GM12878 (cell line): ENCODE data around the gene KRT14. TPM values are rescaled to one million over a fixed set of nuclear protein-coding genes. Genes with fewer than 3 reads are reported as not detected.

Experiments used
- ATAC-seq: fragments of 200-7000 bp; cut with Tn5 transposase; 3 replicates; pipeline ENCODE4 v1.9.1; 2020; ENCODE audit warnings: mild to moderate bottlenecking, moderate library complexity
- BruUV-seq: library from RNA; stranded (reverse); fragments of 400-500 nt; replicated peaks from 2 replicates; lab custom pipeline; 2021; lab: Mats Ljungman, UMichigan
- CTCF ChIA-PET: fragments of 300-600 bp; sonication (Branson Sonifier 250); formaldehyde crosslinking; extraction: SDS; loops from one replicate; lab custom pipeline; 2021; ENCODE audit warnings: inconsistent platforms; lab: Yijun Ruan, JAX
- POLR2A ChIA-PET: fragments of 350-600 bp; formaldehyde crosslinking; extraction: SDS; loops from one replicate; lab custom pipeline; 2021; ENCODE audit warnings: inconsistent platforms; lab: Charles Lee
- RAD21 ChIA-PET: fragments of 300-600 bp; sonication (Branson Sonifier 250); formaldehyde crosslinking; loops from one replicate; lab custom pipeline; 2023; ENCODE audit warnings: antibody characterized with exemption; ENCODE audit not compliant: unreplicated experiment; lab: Charles Lee
- SMC1A ChIA-PET: fragments of 300-600 bp; sonication (Branson Sonifier 250); formaldehyde crosslinking; loops from one replicate; lab custom pipeline; 2023; ENCODE audit not compliant: unreplicated experiment, uncharacterized antibody; lab: Charles Lee
- DNase-seq: peaks from one replicate; pipeline ENCODE4 v3.0.0-alpha.2; 2011; ENCODE audit warnings: low read depth, low spot score
- FAIRE-seq: peaks from 3 replicates; lab custom pipeline; 2011; peaks lifted over from hg19 to GRCh38; lab: Jason Lieb, UNC
- H2AFZ ChIP-seq: 2 replicates; pipeline ENCODE4 v1.6.0; 2011; ENCODE audit warnings: low read depth, low read length, control low read depth; ENCODE audit not compliant: control insufficient read depth
- H3K27ac ChIP-seq: 2 replicates; pipeline ENCODE4 v1.5.1; 2011; ENCODE audit warnings: control low read depth; ENCODE audit not compliant: control insufficient read depth, insufficient read depth
- H3K27me3 ChIP-seq, 2 experiments: replicated peaks in 1 of 2; 2 replicates each; pipeline versions ENCODE4 v1.6.0 to v1.6.1; 2011; ENCODE audit warnings: low read length in 1 of 2; ENCODE audit not compliant: control insufficient read depth in 2 of 2, insufficient read depth in 2 of 2
- H3K36me3 ChIP-seq, 2 experiments: 2 replicates each; pipeline ENCODE4 v1.5.1; 2011; ENCODE audit warnings: low read length in 1 of 2; ENCODE audit not compliant: control insufficient read depth in 2 of 2, insufficient read depth in 2 of 2
- H3K4me1 ChIP-seq: 2 replicates; pipeline ENCODE4 v1.6.1; 2011; ENCODE audit warnings: mild to moderate bottlenecking, low read length, moderate library complexity, mixed read lengths; ENCODE audit not compliant: control insufficient read depth, insufficient read depth
- H3K4me2 ChIP-seq: 2 replicates; pipeline ENCODE4 v1.6.0; 2011; ENCODE audit warnings: control low read depth; ENCODE audit not compliant: control insufficient read depth, insufficient read depth
- H3K4me3 ChIP-seq: fragments of 200-600 bp; sonication (generic); 2 replicates; pipeline ENCODE4 v1.5.1; 2016
- H3K79me2 ChIP-seq: 2 replicates; pipeline ENCODE4 v1.6.0; 2011; ENCODE audit warnings: low read length; ENCODE audit not compliant: control insufficient read depth, insufficient read depth
- H3K9ac ChIP-seq: 2 replicates; pipeline ENCODE4 v1.8.0; 2011; ENCODE audit warnings: low read length, control low read depth, mixed read lengths; ENCODE audit not compliant: control insufficient read depth, insufficient read depth
- H3K9me3 ChIP-seq: replicated peaks from 3 replicates; pipeline ENCODE4 v1.5.1; 2011; ENCODE audit warnings: mild to moderate bottlenecking, low read length; ENCODE audit not compliant: control insufficient read depth, insufficient read depth
- H4K20me1 ChIP-seq: 2 replicates; pipeline ENCODE4 v1.6.0; 2011; ENCODE audit not compliant: control insufficient read depth, insufficient read depth
- CUX1 ChIP-seq: IDR thresholded peaks from 2 replicates; pipeline ENCODE4 v1.6.1; 2012; ENCODE audit warnings: improper control_type of control experiment, low read depth, low read length; ENCODE audit not compliant: insufficient replicate concordance
- NFXL1 ChIP-seq: fragments of 450-650 bp; IDR thresholded peaks from 2 replicates; pipeline ENCODE4 v1.6.1; 2017; ENCODE audit warnings: antibody characterized with exemption, mild to moderate bottlenecking, borderline replicate concordance
- PBX3 ChIP-seq: IDR thresholded peaks from 2 replicates; pipeline ENCODE4 v1.6.1; 2011; ENCODE audit warnings: mild to moderate bottlenecking, low read depth, low read length, moderate library complexity; ENCODE audit not compliant: insufficient replicate concordance
- TCF12 ChIP-seq: IDR thresholded peaks from 2 replicates; pipeline ENCODE4 v1.6.1; 2011; ENCODE audit warnings: low read depth, mild to moderate bottlenecking, low read length
- USF1 ChIP-seq: IDR thresholded peaks from 2 replicates; pipeline ENCODE4 v1.6.1; 2011; ENCODE audit warnings: borderline replicate concordance, low read depth, mild to moderate bottlenecking, moderate library complexity, mixed read lengths, low read length; ENCODE audit not compliant: insufficient read depth; ENCODE audit errors: extremely low read length
- WGBS: methylation state at CpG from one replicate; pipeline ENCODE4 v1.1.6; 2016; ENCODE audit warnings: low lambda C conversion rate; ENCODE audit not compliant: insufficient replicate concordance, insufficient coverage; ENCODE audit errors: missing lambda C conversion rate; 5-methylcytosine and 5-hydroxymethylcytosine counted together
- in situ Hi-C: fragments of 300-500 bp; cut with MboI; formaldehyde crosslinking; loops from 9 replicates; pipeline ENCODE4 v1.14.3; 2018; ENCODE audit warnings: mixed read lengths
- intact Hi-C: fragments of 100-400 bp; cut with micrococcal nuclease; formaldehyde crosslinking; loops from one replicate; pipeline ENCODE4 v1.14.2; 2022; ENCODE audit not compliant: unreplicated experiment
- polyA plus RNA-seq, 11 experiments: library from polyadenylated mRNA; depleted of rRNA in 4 of 11; unstranded in 6 of 11; stranded (reverse) in 5 of 11; fragments of >200 nt; fragmentation: Nextera tagmentation in 4 of 11; fragmentation: Illumina TruSeq in 1 of 11; extraction: Ambion mirVana in 4 of 11; extraction: Trizol in 1 of 11; gene quantifications; 1 replicate in 1 of 11; 2 replicates in 10 of 11; pipeline versions ENCODE4 v1.2.1 to v1.2.3, GENCODE V29; 2011 to 2016; ENCODE audit warnings: inconsistent platforms in 2 of 11, missing spikeins in 2 of 11, low read depth in 1 of 11
- total RNA-seq, 4 experiments: library from RNA; depleted of rRNA in 3 of 4; stranded (reverse); fragments of >200 nt in 3 of 4; fragmentation: Illumina TruSeq in 1 of 4; extraction: Trizol in 1 of 4; gene quantifications; 2 replicates each; pipeline versions ENCODE4 v1.2.1 to v1.2.3, GENCODE V29; 2013 to 2021
- TF ChIP-seq, protein P1 (sequence below): IDR thresholded peaks from 2 replicates; pipeline ENCODE4 v1.6.1; 2012; ENCODE audit warnings: low read depth, low read length, improper control_type of control experiment
- TF ChIP-seq, protein P2 (sequence below): IDR thresholded peaks from 2 replicates; pipeline ENCODE4 v1.6.1; 2012; ENCODE audit warnings: low read length, inconsistent platforms

KRT14 gene
- total and polyA plus RNA-seq, 10 of the 15 experiments (the other 5 are each of a cell fraction or from before 2014, with no cell fraction given): 1.5 TPM; not detected in 9

DNA sequence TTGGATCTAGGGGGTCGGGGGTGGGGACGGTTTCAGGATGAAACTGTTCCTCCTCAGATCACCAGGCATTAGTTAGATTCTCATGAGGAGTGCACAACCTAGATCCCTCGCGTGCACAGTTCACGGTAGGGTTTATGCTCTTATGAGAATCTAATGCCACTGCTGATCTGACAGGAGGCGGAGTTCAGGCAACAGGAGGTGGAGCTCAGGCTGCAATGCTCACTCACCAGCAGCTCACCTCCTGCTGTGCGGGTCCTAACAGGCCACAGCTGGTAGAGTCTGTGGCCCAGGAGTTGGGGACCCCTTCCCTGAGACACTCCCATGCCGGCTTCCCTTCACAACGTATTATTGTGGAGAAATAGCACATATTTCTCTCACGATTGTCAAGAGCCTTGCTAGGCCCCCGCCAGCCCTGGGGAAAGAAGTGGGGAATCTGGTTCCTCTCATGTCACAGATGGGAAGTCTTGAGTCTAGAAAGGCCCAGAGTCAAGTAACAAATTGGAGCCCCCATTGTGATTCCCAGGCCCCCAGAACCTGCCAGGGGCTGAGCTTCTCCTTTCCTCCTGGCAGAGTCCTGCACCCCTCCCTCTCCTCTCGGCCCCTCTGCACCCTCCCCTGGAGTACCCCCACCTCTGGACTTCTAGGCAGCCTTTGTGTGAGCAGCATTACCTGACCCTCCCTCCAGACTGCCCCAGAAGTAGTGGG lies 6.1 kb upstream of the KRT14 start (continued):
- TF ChIP-seq CUX1 (no peak), USF1 (no peak), TCF12 (no peak)
- TF ChIP-seq, all 136 proteins: peak for 0

DNA sequence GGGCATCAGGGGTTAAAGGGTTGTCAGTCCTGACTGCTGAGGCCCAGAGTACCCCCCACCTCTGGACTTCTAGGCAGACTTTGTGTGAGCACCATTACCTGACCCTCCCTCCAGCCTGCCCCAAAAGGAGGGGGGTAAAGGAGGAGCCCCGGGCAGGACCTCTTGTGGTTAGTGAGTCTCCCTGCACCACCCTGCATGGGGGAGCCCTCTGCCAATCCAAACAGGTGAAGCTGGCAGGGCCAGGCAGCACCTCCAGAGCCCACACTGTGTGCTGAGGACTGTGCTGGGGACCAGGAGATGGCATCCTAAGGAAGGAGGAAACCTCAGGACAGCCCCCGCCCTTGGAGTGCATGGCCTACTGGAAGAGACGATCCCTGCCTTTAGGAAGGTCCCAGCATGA lies 2.6 kb upstream of the KRT14 start:
- Histone ChIP-seq H3K4me1 (no peaks in the 10 kb centered on the region), H3K79me2 (no peaks in the 10 kb centered on the region), H3K9me3 (no peaks in the 10 kb centered on the region), H3K9ac (no peak overlapping the region), H3K27me3 (peaks cover 0 to 3% of the 10 kb centered on the region in 2 experiments; a peak in 2 of 4 replicates), H2AFZ (no peak overlapping the region), H3K36me3 (no peaks in the 10 kb centered on the region), H3K4me2 (no peak overlapping the region), H3K27ac (no peak overlapping the region), H4K20me1 (no peaks in the 10 kb centered on the region), H3K4me3 (no peak overlapping the region)
- ChIA-PET POLR2A (no interaction called here), RAD21 (interaction anchor here (0.5 kb wide), 1 partner anchor 52 kb away, joined by 3 read pairs; no protein-coding TSS in a partner anchor), CTCF (interaction anchor here (1.4 kb wide), 1 partner anchor 10 kb away, joined by 3 read pairs; no protein-coding TSS in a partner anchor), SMC1A (no interaction called here)
- FAIRE-seq (no peak), ATAC-seq (no peak), DNase-seq (no peak)
- in situ Hi-C loops: no loop called here
- TF ChIP-seq, protein P1, sequence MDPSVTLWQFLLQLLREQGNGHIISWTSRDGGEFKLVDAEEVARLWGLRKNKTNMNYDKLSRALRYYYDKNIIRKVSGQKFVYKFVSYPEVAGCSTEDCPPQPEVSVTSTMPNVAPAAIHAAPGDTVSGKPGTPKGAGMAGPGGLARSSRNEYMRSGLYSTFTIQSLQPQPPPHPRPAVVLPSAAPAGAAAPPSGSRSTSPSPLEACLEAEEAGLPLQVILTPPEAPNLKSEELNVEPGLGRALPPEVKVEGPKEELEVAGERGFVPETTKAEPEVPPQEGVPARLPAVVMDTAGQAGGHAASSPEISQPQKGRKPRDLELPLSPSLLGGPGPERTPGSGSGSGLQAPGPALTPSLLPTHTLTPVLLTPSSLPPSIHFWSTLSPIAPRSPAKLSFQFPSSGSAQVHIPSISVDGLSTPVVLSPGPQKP: no peak
- TF ChIP-seq NFXL1: no peak
- TF ChIP-seq PBX3: no peak
- TF ChIP-seq, protein P2, sequence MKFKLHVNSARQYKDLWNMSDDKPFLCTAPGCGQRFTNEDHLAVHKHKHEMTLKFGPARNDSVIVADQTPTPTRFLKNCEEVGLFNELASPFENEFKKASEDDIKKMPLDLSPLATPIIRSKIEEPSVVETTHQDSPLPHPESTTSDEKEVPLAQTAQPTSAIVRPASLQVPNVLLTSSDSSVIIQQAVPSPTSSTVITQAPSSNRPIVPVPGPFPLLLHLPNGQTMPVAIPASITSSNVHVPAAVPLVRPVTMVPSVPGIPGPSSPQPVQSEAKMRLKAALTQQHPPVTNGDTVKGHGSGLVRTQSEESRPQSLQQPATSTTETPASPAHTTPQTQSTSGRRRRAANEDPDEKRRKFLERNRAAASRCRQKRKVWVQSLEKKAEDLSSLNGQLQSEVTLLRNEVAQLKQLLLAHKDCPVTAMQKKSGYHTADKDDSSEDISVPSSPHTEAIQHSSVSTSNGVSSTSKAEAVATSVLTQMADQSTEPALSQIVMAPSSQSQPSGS: no peak
- no TSS peak for BruUV-seq
- WGBS: 14% methylated on average over 3 of the region's 3 CpGs
- intact Hi-C loops: no loop called here
